HEK293 (cell line): ENCODE results near the gene PRPH2.

Experiments used
- CTCF ChIA-PET: fragments of 350-600 bp; formaldehyde crosslinking; extraction: SDS; loops from one replicate; lab custom pipeline; 2021; ENCODE audit warnings: antibody characterized with exemption; lab: Yijun Ruan, JAX
- POLR2A ChIA-PET: fragments of 300-600 bp; formaldehyde crosslinking; extraction: SDS; loops from one replicate; lab custom pipeline; 2020; ENCODE audit warnings: antibody characterized with exemption, inconsistent platforms; lab: Yijun Ruan, JAX
- H3K27ac ChIP-seq: fragments of 200-500 bp; sonication (Bioruptor generic); 2 replicates; pipeline ENCODE4 v1.5.1; 2014; ENCODE audit warnings: low read depth, low read length, control low read depth, inconsistent platforms; ENCODE audit errors: extremely low read depth
- H3K36me3 ChIP-seq, 2 experiments: fragments of 200-500 bp in 1 of 2; sonication (Bioruptor generic) in 1 of 2; 1 replicate in 1 of 2; 2 replicates in 1 of 2; pipeline ENCODE4 v1.5.1; 2014 to 2017; ENCODE audit warnings: inconsistent platforms in 2 of 2, low read length in 2 of 2; ENCODE audit not compliant: control insufficient read depth in 2 of 2, insufficient read depth in 1 of 2
- H3K4me1 ChIP-seq: fragments of 200-500 bp; sonication (Bioruptor generic); 2 replicates; pipeline ENCODE4 v1.5.1; 2014; ENCODE audit warnings: mild to moderate bottlenecking, low read length, inconsistent platforms; ENCODE audit not compliant: control insufficient read depth, insufficient read depth
- H3K4me3 ChIP-seq: 2 replicates; pipeline ENCODE4 v1.5.1; 2011; ENCODE audit warnings: low read depth, mild to moderate bottlenecking, control low read depth, low read length, moderate library complexity
- H3K9me3 ChIP-seq: fragments of 200-500 bp; sonication (Bioruptor generic); 2 replicates; pipeline ENCODE4 v1.5.1; 2014; ENCODE audit warnings: low read depth, low read length, inconsistent platforms; ENCODE audit not compliant: control insufficient read depth, insufficient read depth
- CTCF ChIP-seq: fragments of 450-650 bp; formaldehyde crosslinking; IDR thresholded peaks from 2 replicates; pipeline ENCODE4 v1.5.1; 2016; ENCODE audit warnings: missing biosample characterization, missing genetic modification characterization
- GLIS1 ChIP-seq: fragments of 450-650 bp; formaldehyde crosslinking; IDR thresholded peaks from 2 replicates; pipeline ENCODE4 v1.5.1; 2016; ENCODE audit warnings: missing biosample characterization, missing genetic modification characterization
- HIC1 ChIP-seq: fragments of 450-650 bp; formaldehyde crosslinking; IDR thresholded peaks from 2 replicates; pipeline ENCODE4 v1.5.1; 2016; ENCODE audit warnings: missing biosample characterization, missing genetic modification characterization
- IKZF3 ChIP-seq: fragments of 450-650 bp; IDR thresholded peaks from 2 replicates; pipeline ENCODE4 v1.5.0; 2018; ENCODE audit warnings: missing biosample characterization, mild to moderate bottlenecking, missing genetic modification characterization, moderate library complexity
- MZF1 ChIP-seq: fragments of 450-650 bp; formaldehyde crosslinking; IDR thresholded peaks from 2 replicates; pipeline ENCODE4 v1.5.1; 2017; ENCODE audit warnings: missing biosample characterization, missing genetic modification characterization, borderline replicate concordance
- OSR2 ChIP-seq: fragments of 450-650 bp; formaldehyde crosslinking; IDR thresholded peaks from 2 replicates; pipeline ENCODE4 v1.5.1; 2016; ENCODE audit warnings: missing biosample characterization, missing genetic modification characterization
- PATZ1 ChIP-seq: fragments of 450-650 bp; formaldehyde crosslinking; IDR thresholded peaks from 2 replicates; pipeline ENCODE4 v1.5.1; 2016; ENCODE audit warnings: missing biosample characterization, missing genetic modification characterization
- TRIM28 ChIP-seq: IDR thresholded peaks from 2 replicates; pipeline ENCODE4 v1.6.1; 2011; ENCODE audit warnings: low read length, control low read depth, borderline replicate concordance
- YY2 ChIP-seq: fragments of 450-650 bp; formaldehyde crosslinking; IDR thresholded peaks from 2 replicates; pipeline ENCODE4 v1.5.1; 2016; ENCODE audit warnings: missing biosample characterization, missing genetic modification characterization
- ZBTB8A ChIP-seq: fragments of 450-650 bp; formaldehyde crosslinking; IDR thresholded peaks from 2 replicates; pipeline ENCODE4 v1.5.1; 2016; ENCODE audit warnings: missing biosample characterization, missing genetic modification characterization
- ZEB2 ChIP-seq: fragments of 450-650 bp; formaldehyde crosslinking; IDR thresholded peaks from 2 replicates; pipeline ENCODE4 v1.5.1; 2016; ENCODE audit warnings: missing biosample characterization, missing genetic modification characterization
- ZNF341 ChIP-seq: fragments of 450-650 bp; formaldehyde crosslinking; IDR thresholded peaks from 2 replicates; pipeline ENCODE4; 2016; ENCODE audit warnings: low read depth, missing biosample characterization, missing genetic modification characterization
- ZNF398 ChIP-seq: fragments of 450-650 bp; formaldehyde crosslinking; IDR thresholded peaks from 2 replicates; pipeline ENCODE4 v1.5.1; 2017; ENCODE audit warnings: missing biosample characterization, missing genetic modification characterization
- ZNF473 ChIP-seq: fragments of 450-650 bp; formaldehyde crosslinking; IDR thresholded peaks from 2 replicates; pipeline ENCODE4 v1.5.1; 2017; ENCODE audit warnings: missing biosample characterization, missing genetic modification characterization
- ZNF514 ChIP-seq: fragments of 450-650 bp; formaldehyde crosslinking; IDR thresholded peaks from 2 replicates; pipeline ENCODE4 v1.5.1; 2016; ENCODE audit warnings: missing biosample characterization, missing genetic modification characterization
- ZNF558 ChIP-seq: fragments of 450-650 bp; formaldehyde crosslinking; IDR thresholded peaks from 2 replicates; pipeline ENCODE4 v1.5.1; 2016; ENCODE audit warnings: missing biosample characterization, missing genetic modification characterization
- ZNF571 ChIP-seq: fragments of 450-650 bp; formaldehyde crosslinking; IDR thresholded peaks from 2 replicates; pipeline ENCODE4 v1.5.0; 2017; ENCODE audit warnings: missing biosample characterization, missing genetic modification characterization
- ZNF610 ChIP-seq: fragments of 450-650 bp; formaldehyde crosslinking; IDR thresholded peaks from 2 replicates; pipeline ENCODE4 v1.5.1; 2016; ENCODE audit warnings: missing biosample characterization, missing genetic modification characterization, borderline replicate concordance
- ZNF621 ChIP-seq: fragments of 450-650 bp; formaldehyde crosslinking; IDR thresholded peaks from 2 replicates; pipeline ENCODE4 v1.5.1; 2017; ENCODE audit warnings: missing biosample characterization, missing genetic modification characterization
- ZNF645 ChIP-seq: fragments of 450-650 bp; formaldehyde crosslinking; IDR thresholded peaks from 2 replicates; pipeline ENCODE4; 2016; ENCODE audit warnings: missing biosample characterization, missing genetic modification characterization
- ZNF654 ChIP-seq: fragments of 450-650 bp; formaldehyde crosslinking; IDR thresholded peaks from 2 replicates; pipeline ENCODE4 v1.5.1; 2016; ENCODE audit warnings: low read depth, missing biosample characterization, missing genetic modification characterization
- ZNF670 ChIP-seq: fragments of 450-650 bp; formaldehyde crosslinking; IDR thresholded peaks from 2 replicates; pipeline ENCODE4 v1.5.1; 2016; ENCODE audit warnings: missing biosample characterization, missing genetic modification characterization, low read depth
- ZNF777 ChIP-seq: fragments of 450-650 bp; formaldehyde crosslinking; IDR thresholded peaks from 2 replicates; pipeline ENCODE4 v1.5.1; 2017; ENCODE audit warnings: missing biosample characterization, missing genetic modification characterization, borderline replicate concordance
- ZSCAN30 ChIP-seq: fragments of 450-650 bp; IDR thresholded peaks from 2 replicates; pipeline ENCODE4 v1.5.1; 2018; ENCODE audit warnings: missing biosample characterization, mild to moderate bottlenecking, missing genetic modification characterization, moderate library complexity
- ZXDB ChIP-seq: fragments of 450-650 bp; formaldehyde crosslinking; IDR thresholded peaks from 2 replicates; pipeline ENCODE4 v1.5.1; 2016; ENCODE audit warnings: missing biosample characterization, missing genetic modification characterization

PRPH2 gene

GRCh38 chr6:42688281-42688680 lies 34.1 kb downstream of the PRPH2 start:
- Histone ChIP-seq H3K4me1 (no peaks in the 10 kb centered on the region), H3K9me3 (no peaks in the 10 kb centered on the region), H3K27ac (no peak overlapping the region), H3K36me3 (peaks cover 55 to 81% of the 10 kb centered on the region in 2 experiments), H3K4me3 (no peak overlapping the region)
- POLR2A ChIA-PET, result interaction anchor here (0.6 kb wide), 1 partner anchor 105 kb away, joined by 4 read pairs; no protein-coding TSS in a partner anchor
- TF ChIP-seq ZNF621 (tag by site-specific recombination) (no peak), ZNF670 (tag by site-specific recombination) (no peak), ZNF558 (tag by site-specific recombination) (no peak), ZNF645 (tag by site-specific recombination) (no peak), GLIS1 (no peak), OSR2 (tag by site-specific recombination) (no peak), ZNF398 (tag by site-specific recombination) (no peak), ZNF777 (tag by site-specific recombination) (no peak), CTCF (no peak), HIC1 (tag by site-specific recombination) (no peak), ZNF571 (no peak), YY2 (tag by site-specific recombination) (no peak), ZXDB (tag by site-specific recombination) (no peak), ZEB2 (tag by site-specific recombination) (no peak), ZNF610 (tag by site-specific recombination) (no peak), IKZF3 (no peak), MZF1 (tag by site-specific recombination) (no peak)
- CTCF ChIA-PET, result interaction anchor here (0.6 to 3.2 kb wide), 6 partner anchors 24 to 767 kb away, joined by 3 to 14 read pairs (median 5); partner anchors contain the start of gene MED20

- Histone ChIP-seq H3K27ac (no peak overlapping the region), H3K4me1 (0 out of 2 replicates have a peak, but pooled peaks cover 2% of the 10 kb centered on the region), H3K4me3 (no peak overlapping the region), H3K9me3 (no peaks in the 10 kb centered on the region), H3K36me3 (peaks cover 77 to 95% of the 10 kb centered on the region in 2 experiments)
- ChIA-PET POLR2A (interaction anchor here (1.1 kb wide), 1 partner anchor 68 kb away, joined by 4 read pairs; no protein-coding TSS in a partner anchor), CTCF (interaction anchor here (1.0 to 11.9 kb wide), 4 partner anchors 18 to 132 kb away, joined by 5 to 91 read pairs (median 6); no protein-coding TSS in a partner anchor)
- TF ChIP-seq HIC1 (tag by site-specific recombination) (no peak), ZNF514 (tag by site-specific recombination) (no peak), ZNF654 (tag by site-specific recombination) (no peak), ZNF473 (tag by site-specific recombination) (no peak), ZNF341 (tag by site-specific recombination) (no peak), ZSCAN30 (tag by site-specific recombination) (no peak), PATZ1 (tag by site-specific recombination) (no peak), ZBTB8A (tag by site-specific recombination) (no peak), TRIM28 (no peak)
Measured at GRCh38 chr6:42679358-42679757, 43.0 kb downstream of the PRPH2 start.
